Activated B cell treated with CpG ODN at 0.5 μM for 24 hours (primary cell): ENCODE results near the gene L2HGDH. TPM values are rescaled to one million over a fixed set of nuclear protein-coding genes. Genes with fewer than 3 reads are reported as not detected.

Source experiments
- ATAC-seq: fragments of 200-7000 bp; cut with Tn5 transposase; one replicate; pipeline ENCODE4 v1.10.0; 2021; ENCODE audit warnings: low read depth, mild to moderate bottlenecking, moderate library complexity
- CTCF ChIA-PET: fragments of 350-600 bp; sonication (Branson Sonifier 250); formaldehyde crosslinking; loops from one replicate; lab custom pipeline; 2021; ENCODE audit warnings: antibody characterized with exemption; lab: Charles Lee
- POLR2A ChIA-PET: fragments of 350-600 bp; sonication (Branson Sonifier 250); formaldehyde crosslinking; loops from one replicate; lab custom pipeline; 2021; ENCODE audit warnings: antibody characterized with exemption; lab: Charles Lee
- DNase-seq: peaks from one replicate; pipeline ENCODE4 v3.0.0; 2022
- H3K27ac Mint-ChIP-seq: one replicate; pipeline ENCODE4 v1.8.0; 2020; ENCODE audit warnings: mixed read lengths
- H3K27me3 Mint-ChIP-seq: one replicate; pipeline ENCODE4 v1.8.0; 2021; ENCODE audit warnings: mixed read lengths
- H3K36me3 Mint-ChIP-seq: one replicate; pipeline ENCODE4 v1.8.0; 2021; ENCODE audit warnings: low read depth, mixed read lengths
- H3K4me1 Mint-ChIP-seq: one replicate; pipeline ENCODE4 v1.8.0; 2021; ENCODE audit warnings: mixed read lengths
- H3K4me3 Mint-ChIP-seq: one replicate; pipeline ENCODE4 v1.8.0; 2020; ENCODE audit warnings: mild to moderate bottlenecking, mixed read lengths
- H3K9me3 Mint-ChIP-seq: one replicate; pipeline ENCODE4 v1.8.0; 2020; ENCODE audit warnings: mixed read lengths
- CTCF ChIP-seq: fragments of 200-600 bp; IDR thresholded peaks from one replicate; pipeline ENCODE4 v1.8.0; 2022; ENCODE audit warnings: antibody characterized with exemption, mild to moderate bottlenecking
- intact Hi-C: fragments of 100-400 bp; cut with micrococcal nuclease; formaldehyde crosslinking; loops from one replicate; pipeline ENCODE4 v1.15.1; 2024
- total RNA-seq: library from RNA; stranded (reverse); gene quantifications from 2 replicates; pipeline ENCODE4 v1.2.3, GENCODE V29; 2022

Gene L2HGDH
- total RNA-seq, 1 donor from 2014 or later: 5.2 TPM

DNA sequence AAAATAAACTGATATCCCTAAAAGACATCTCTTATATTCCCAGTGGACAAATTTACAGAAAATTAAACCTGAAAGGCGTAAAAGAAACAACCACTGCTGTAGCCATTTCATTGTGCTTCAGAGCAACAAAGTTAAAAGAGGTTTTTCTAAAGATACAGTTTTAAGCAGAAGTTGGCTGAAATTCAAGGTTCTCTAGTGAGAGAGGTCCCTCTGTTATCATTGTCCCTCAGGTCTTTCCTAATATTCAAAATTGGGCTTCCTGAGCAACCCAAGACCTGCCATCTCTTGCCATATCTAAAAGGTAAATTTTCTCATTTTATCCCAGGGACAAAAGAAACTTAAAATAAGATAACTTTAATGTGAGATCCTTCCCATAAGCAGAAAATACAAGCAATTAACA, 69.9 kb downstream of the L2HGDH start:
- ChIA-PET CTCF (no interaction called here), POLR2A (interaction anchor here (0.6 kb wide), 1 partner anchor 64 kb away, joined by 3 read pairs; no protein-coding TSS in a partner anchor)
- Mint-ChIP-seq H3K4me1 (peaks cover 9% of the 10 kb centered on the region), H3K27ac (no peak overlapping the region), H3K27me3 (no peaks in the 10 kb centered on the region), H3K9me3 (no peaks in the 10 kb centered on the region), H3K36me3 (peaks cover 2% of the 10 kb centered on the region), H3K4me3 (no peak overlapping the region)
- no peak for TF ChIP-seq CTCF
- DNase-seq (no peak), ATAC-seq (no peak)
- intact Hi-C loops: no loop called here

- Mint-ChIP-seq H3K36me3 (no peaks in the 10 kb centered on the region), H3K4me3 (no peak overlapping the region), H3K4me1 (peaks cover 11% of the 10 kb centered on the region), H3K27ac (no peak overlapping the region), H3K9me3 (peaks cover 2% of the 10 kb centered on the region), H3K27me3 (no peaks in the 10 kb centered on the region)
- DNase-seq (no peak), ATAC-seq (no peak)
- no peak for TF ChIP-seq CTCF
- CTCF ChIA-PET: no interaction called here
- intact Hi-C loops: loop anchor here (10.0 kb wide), 1 partner anchor 263 kb away; no protein-coding TSS in a partner anchor
- POLR2A ChIA-PET: interaction anchor here (1.0 kb wide), 1 partner anchor 617 kb away, joined by 5 read pairs; the partner anchor contains the start of genes MGAT2 and RPL36AL
Observed at GRCh38 chr14:50237427-50237826, 74.6 kb downstream of the L2HGDH start.

- DNase-seq (no peak), ATAC-seq (no peak)
- Mint-ChIP-seq H3K27ac (no peak overlapping the region), H3K36me3 (peaks cover 5% of the 10 kb centered on the region), H3K4me1 (peaks cover 30% of the 10 kb centered on the region), H3K4me3 (no peak overlapping the region), H3K27me3 (no peaks in the 10 kb centered on the region), H3K9me3 (peaks cover 2% of the 10 kb centered on the region)
- no peak for TF ChIP-seq CTCF
- ChIA-PET CTCF (no interaction called here), POLR2A (interaction anchor here (0.7 kb wide), 1 partner anchor 465 kb away, joined by 5 read pairs; no protein-coding TSS in a partner anchor)
- intact Hi-C loops: loop anchor here (5.0 to 10.0 kb wide), 3 partner anchors 259 to 612 kb away; partner anchors contain the start of genes KLHDC1, MGAT2 and RPL36AL
Observed at GRCh38 chr14:50233951-50234250, 78.1 kb downstream of the L2HGDH start.

- no peak overlapping the region for H3K4me3 Mint-ChIP-seq
- intact Hi-C loops: loop anchor here (5.0 to 10.0 kb wide), 3 partner anchors 259 to 611 kb away; partner anchors contain the start of genes KLHDC1, MGAT2 and RPL36AL
Observed at GRCh38 chr14:50233166-50233950, 78.7 kb downstream of the L2HGDH start.

More at GRCh38 chr14:50233166-50233950, 78.7 kb downstream of the L2HGDH start:
- TF ChIP-seq CTCF: no peak
- Mint-ChIP-seq H3K9me3 (peaks cover 2% of the 10 kb centered on the region), H3K27ac (no peak overlapping the region), H3K36me3 (peaks cover 8% of the 10 kb centered on the region), H3K4me1 (peaks cover 35% of the 10 kb centered on the region), H3K27me3 (no peaks in the 10 kb centered on the region)
- ChIA-PET POLR2A (interaction anchor here (0.7 kb wide), 1 partner anchor 465 kb away, joined by 5 read pairs; no protein-coding TSS in a partner anchor), CTCF (no interaction called here)
- ATAC-seq: no peak
- no peak for DNase-seq
